Gastroesophageal sphincter (tissue), 4 donors: ENCODE data around the gene SMARCAD1. TPM values are rescaled to one million over a fixed set of nuclear protein-coding genes. Genes with fewer than 3 reads are reported as not detected.

Experiments
- ATAC-seq: fragments of 150-250 bp; one replicate; pipeline ENCODE4 v1.9.1; 2016; ENCODE audit warnings: mild to moderate bottlenecking, moderate library complexity
- H3K27ac ChIP-seq, 4 donors: fragments of 200-600 bp; sonication (generic) in 3 of 4; 1 replicate in 3 of 4; 2 replicates in 1 of 4; pipeline ENCODE4 v1.5.1; 2016 to 2019
- H3K27me3 ChIP-seq: fragments of 200-600 bp; sonication (generic); one replicate; pipeline ENCODE4 v1.5.1; 2019
- H3K36me3 ChIP-seq, 2 donors: fragments of 200-600 bp; sonication (generic); one replicate each; pipeline ENCODE4 v1.5.1; 2019; ENCODE audit warnings: control low read depth in 1 of 2
- H3K4me1 ChIP-seq, 3 donors: fragments of 200-600 bp; sonication (generic); 1 replicate in 2 of 3; 2 replicates in 1 of 3; pipeline ENCODE4 v1.5.1; 2016 to 2019; ENCODE audit warnings: control low read depth in 2 of 3
- H3K4me3 ChIP-seq, 2 donors: fragments of 200-600 bp; sonication (generic); one replicate each; pipeline ENCODE4 v1.5.1; 2019; ENCODE audit warnings: mild to moderate bottlenecking in 1 of 2, moderate library complexity in 1 of 2
- H3K9me3 ChIP-seq, 3 donors: fragments of 200-600 bp; sonication (generic); one replicate each; pipeline ENCODE4 v1.5.1; 2017 to 2019; ENCODE audit warnings: control low read depth in 2 of 3
- EP300 ChIP-seq: sonication (generic); formaldehyde crosslinking; IDR thresholded peaks from one replicate; pipeline ENCODE4 v1.6.1; 2017; ENCODE audit warnings: antibody characterized with exemption, mild to moderate bottlenecking
- POLR2A ChIP-seq, 2 donors: fragments of 450-650 bp; IDR thresholded peaks; one replicate each; pipeline ENCODE4 v1.6.1; 2017; ENCODE audit warnings: antibody characterized with exemption in 2 of 2, mild to moderate bottlenecking in 2 of 2, moderate library complexity in 1 of 2
- POLR2AphosphoS5 ChIP-seq: sonication (generic); formaldehyde crosslinking; IDR thresholded peaks from one replicate; pipeline ENCODE4 v1.6.1; 2017; ENCODE audit warnings: antibody characterized with exemption
- WGBS, 2 donors: methylation state at CpG; one replicate each; pipeline ENCODE4 v1.1.5; 2018; ENCODE audit warnings: low coverage in 1 of 2; 5-methylcytosine and 5-hydroxymethylcytosine counted together
- total RNA-seq, 4 donors: library from RNA; depleted of rRNA; stranded (reverse); fragments of >200 nt; gene quantifications; one replicate each; pipeline ENCODE4 v1.1.0, GENCODE V29; 2016
- TF ChIP-seq, protein P1 (sequence below), 4 experiments: fragments of 200-600 bp in 2 of 4; fragments of 450-650 bp in 2 of 4; sonication (generic) in 1 of 4; IDR thresholded peaks; one replicate each; pipeline ENCODE4 v1.5.1; 2017 to 2019; ENCODE audit warnings: antibody characterized with exemption in 4 of 4, mild to moderate bottlenecking in 2 of 4, moderate library complexity in 2 of 4

Gene SMARCAD1
- total RNA-seq, 4 donors from 2014 or later, result 12.8 to 25.8 (median 18.6) TPM

DNA sequence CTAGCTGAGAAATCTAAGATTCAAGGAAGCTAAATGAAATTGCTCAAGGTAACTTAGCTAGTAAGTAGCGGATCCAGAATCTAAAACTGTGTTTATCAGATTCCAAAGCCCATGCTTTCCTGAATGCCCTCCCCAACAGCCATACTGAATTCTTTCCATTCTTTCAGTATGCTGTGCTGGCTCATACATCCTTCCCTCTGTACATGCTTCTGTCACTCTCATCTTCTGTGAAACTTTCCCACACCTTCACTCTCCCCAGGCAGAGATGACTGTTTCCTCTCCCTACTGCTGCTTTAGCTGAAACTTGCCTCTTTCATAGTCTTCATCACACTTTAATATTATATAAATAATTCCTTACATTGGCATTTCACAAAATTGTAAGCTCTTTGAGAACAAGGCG, 39.3 kb upstream of the SMARCAD1 start:
- ATAC-seq, result no peak
- 87 to 90% methylated on average over 1 to 2 of the region's 2 CpGs for WGBS, 2 donors
- Histone ChIP-seq H3K4me3 (no peak overlapping the region), H3K27me3 (peaks cover 5% of the 10 kb centered on the region), H3K9me3 (peaks cover 0 to 6% (median 0%) of the 10 kb centered on the region in 3 donors), H3K36me3 (no peaks in the 10 kb centered on the region), H3K4me1 (no peaks in the 10 kb centered on the region), H3K27ac (no peak overlapping the region)
- no peak for TF ChIP-seq POLR2AphosphoS5
- no peak for TF ChIP-seq EP300
- TF ChIP-seq POLR2A (IDR thresholded peaks at IDR 0.05), result no peak
- TF ChIP-seq, protein P1, sequence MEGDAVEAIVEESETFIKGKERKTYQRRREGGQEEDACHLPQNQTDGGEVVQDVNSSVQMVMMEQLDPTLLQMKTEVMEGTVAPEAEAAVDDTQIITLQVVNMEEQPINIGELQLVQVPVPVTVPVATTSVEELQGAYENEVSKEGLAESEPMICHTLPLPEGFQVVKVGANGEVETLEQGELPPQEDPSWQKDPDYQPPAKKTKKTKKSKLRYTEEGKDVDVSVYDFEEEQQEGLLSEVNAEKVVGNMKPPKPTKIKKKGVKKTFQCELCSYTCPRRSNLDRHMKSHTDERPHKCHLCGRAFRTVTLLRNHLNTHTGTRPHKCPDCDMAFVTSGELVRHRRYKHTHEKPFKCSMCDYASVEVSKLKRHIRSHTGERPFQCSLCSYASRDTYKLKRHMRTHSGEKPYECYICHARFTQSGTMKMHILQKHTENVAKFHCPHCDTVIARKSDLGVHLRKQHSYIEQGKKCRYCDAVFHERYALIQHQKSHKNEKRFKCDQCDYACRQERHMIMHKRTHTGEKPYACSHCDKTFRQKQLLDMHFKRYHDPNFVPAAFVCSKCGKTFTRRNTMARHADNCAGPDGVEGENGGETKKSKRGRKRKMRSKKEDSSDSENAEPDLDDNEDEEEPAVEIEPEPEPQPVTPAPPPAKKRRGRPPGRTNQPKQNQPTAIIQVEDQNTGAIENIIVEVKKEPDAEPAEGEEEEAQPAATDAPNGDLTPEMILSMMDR (IDR thresholded peaks at IDR 0.05), result no peak

DNA sequence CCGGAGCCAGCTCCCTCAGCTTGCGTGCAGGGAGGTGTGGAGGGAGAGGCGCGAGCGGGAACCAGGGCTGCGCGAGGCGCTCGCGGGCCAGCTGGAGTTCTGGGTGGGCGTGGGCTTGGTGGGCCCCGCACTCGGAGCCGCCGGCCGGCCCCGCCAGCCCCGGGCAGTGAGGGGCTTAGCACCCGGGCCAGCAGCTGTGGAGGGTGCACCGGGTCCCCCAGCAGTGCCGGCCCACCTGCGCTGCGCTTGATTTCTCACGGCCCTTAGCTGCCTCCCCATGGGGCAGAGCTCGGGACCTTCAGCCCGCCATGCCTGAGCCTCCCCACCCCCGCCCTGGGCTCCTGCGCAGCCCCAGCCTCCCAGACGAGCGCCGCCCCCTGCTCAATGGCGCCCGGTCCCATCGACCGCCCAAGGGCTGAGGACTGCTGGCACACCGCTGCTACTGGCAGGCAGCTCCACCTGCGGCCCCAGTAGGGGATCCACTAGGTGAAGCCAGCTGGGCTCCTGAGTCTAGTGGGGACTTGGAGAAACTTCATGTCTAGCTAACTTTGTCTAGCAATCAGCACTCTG, 37.8 kb upstream of the SMARCAD1 start:
- no peaks in the 10 kb centered on the region for H3K36me3 ChIP-seq
- no peaks in the 10 kb centered on the region for H3K4me1 ChIP-seq
- peaks cover 5% of the 10 kb centered on the region for H3K27me3 ChIP-seq
- ATAC-seq, result no peak
- H3K4me3 ChIP-seq, result no peak overlapping the region
- TF ChIP-seq POLR2AphosphoS5, result no peak
- H3K9me3 ChIP-seq, result peaks cover 0 to 6% (median 0%) of the 10 kb centered on the region in 3 donors
- WGBS, 2 donors, result no CpG with 5 or more reads among the region's 37 CpGs
- H3K27ac ChIP-seq, result no peak overlapping the region

DNA sequence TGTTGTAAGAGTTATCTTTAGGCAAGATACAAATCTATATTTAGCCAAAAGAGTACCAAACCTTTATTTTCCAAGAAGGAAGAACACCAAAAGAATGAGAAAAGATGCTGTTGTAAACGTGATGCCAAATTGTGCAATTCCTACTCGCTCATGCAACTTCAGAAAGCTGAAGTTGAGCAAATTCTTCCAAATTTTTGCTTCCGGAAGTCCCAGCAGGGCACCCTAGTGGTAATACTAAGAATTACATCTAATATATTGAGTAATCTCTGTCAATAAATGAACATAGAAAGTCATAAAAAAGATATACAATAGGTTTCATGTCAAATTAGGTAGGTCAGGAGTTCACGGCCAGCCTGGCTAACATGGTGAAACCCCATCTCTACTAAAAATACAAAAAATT, 36.0 kb upstream of the SMARCAD1 start:
- Histone ChIP-seq H3K36me3 (no peaks in the 10 kb centered on the region), H3K27me3 (peaks cover 5% of the 10 kb centered on the region), H3K9me3 (peaks cover 0 to 6% (median 0%) of the 10 kb centered on the region in 3 donors), H3K4me1 (no peaks in the 10 kb centered on the region), H3K27ac (no peak overlapping the region), H3K4me3 (no peak overlapping the region)
- no peak for TF ChIP-seq POLR2AphosphoS5
- TF ChIP-seq, protein P1 (IDR thresholded peaks at IDR 0.05), result no peak
- no peak for TF ChIP-seq EP300
- TF ChIP-seq POLR2A (IDR thresholded peaks at IDR 0.05), result no peak
- no peak for ATAC-seq
- 80 to 89% methylated on average over 4 of the region's 4 CpGs for WGBS, 2 donors

DNA sequence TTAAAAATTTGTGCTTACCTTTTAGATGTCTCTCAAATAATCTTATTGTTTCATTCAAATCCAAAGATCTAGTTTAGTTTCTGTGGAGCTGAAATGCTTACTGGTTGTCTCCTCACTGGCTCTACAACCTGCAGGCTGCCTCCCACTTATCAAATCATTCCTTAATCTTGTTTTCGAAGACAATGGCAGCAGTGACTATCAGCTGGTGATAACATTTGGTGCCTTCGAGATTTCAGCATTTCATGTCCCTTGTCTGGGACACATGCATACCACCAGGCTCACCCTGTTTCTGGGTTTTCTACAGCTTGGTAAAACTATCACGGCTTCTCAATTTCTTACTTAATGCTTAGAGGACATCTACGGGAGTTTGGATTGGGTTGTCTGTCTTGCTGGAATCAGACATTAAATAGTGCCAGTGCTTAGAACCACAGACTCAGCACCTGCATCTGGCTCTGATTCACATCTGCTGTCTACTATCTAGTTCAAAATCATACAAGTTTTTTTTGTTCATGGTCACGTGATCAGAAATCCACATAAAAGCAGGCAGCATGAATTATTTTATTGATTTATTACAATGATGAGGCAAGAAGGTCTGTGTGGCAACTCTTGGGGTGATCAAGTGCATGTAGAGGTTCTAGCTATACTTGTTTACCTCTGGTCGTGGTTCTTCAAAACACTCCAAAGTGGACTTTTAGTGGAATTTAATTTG, 32.0 kb upstream of the SMARCAD1 start:
- WGBS, 2 donors, result 61 to 80% methylated on average over 5 of the region's 6 CpGs
- no peak overlapping the region for H3K4me3 ChIP-seq
- no peaks in the 10 kb centered on the region for H3K9me3 ChIP-seq
- TF ChIP-seq EP300, result no peak
- no peak for TF ChIP-seq POLR2AphosphoS5
- no peak for TF ChIP-seq POLR2A (IDR thresholded peaks at IDR 0.05)
- TF ChIP-seq, protein P1 (IDR thresholded peaks at IDR 0.05), result no peak
- H3K27me3 ChIP-seq, result peaks cover 5% of the 10 kb centered on the region
- no peaks in the 10 kb centered on the region for H3K36me3 ChIP-seq
- ATAC-seq, result no peak
- H3K27ac ChIP-seq, result no peak overlapping the region
- no peaks in the 10 kb centered on the region for H3K4me1 ChIP-seq

DNA sequence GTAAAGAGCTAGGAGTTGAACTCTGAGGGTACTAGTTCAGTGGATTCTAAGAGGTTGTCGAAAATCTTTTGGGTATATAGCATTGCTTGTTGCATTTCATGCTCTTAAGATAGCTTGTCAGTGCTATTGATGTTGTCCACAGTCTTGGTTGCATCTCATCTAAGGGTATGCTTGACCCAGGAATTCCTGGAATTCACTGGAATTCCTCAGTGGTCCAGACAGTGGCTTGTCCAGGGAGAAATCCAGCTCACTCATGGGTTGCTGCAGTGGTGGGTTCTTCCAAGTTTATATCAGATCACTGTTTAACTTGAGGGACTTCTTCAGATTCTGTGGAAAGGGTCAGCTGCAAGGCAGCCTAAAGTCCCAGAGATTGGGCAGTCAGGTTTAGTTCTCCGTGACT, 29.8 kb upstream of the SMARCAD1 start:
- Histone ChIP-seq H3K4me1 (no peaks in the 10 kb centered on the region), H3K27me3 (no peaks in the 10 kb centered on the region), H3K36me3 (no peaks in the 10 kb centered on the region), H3K4me3 (no peak overlapping the region), H3K9me3 (no peaks in the 10 kb centered on the region), H3K27ac (no peak overlapping the region)
- ATAC-seq, result no peak
- 87 to 92% methylated on average over 1 to 2 of the region's 2 CpGs for whole genome bisulfite sequencing, 2 donors
- TF ChIP-seq POLR2A (IDR thresholded peaks at IDR 0.05), result no peak
- TF ChIP-seq, protein P1 (IDR thresholded peaks at IDR 0.05), result no peak
- no peak for TF ChIP-seq POLR2AphosphoS5
- TF ChIP-seq EP300, result no peak
